ENCODE measurements around the gene LRMDA. TPM values are rescaled to one million over a fixed set of nuclear protein-coding genes. Genes with fewer than 3 reads are reported as not detected.
A peak's percentile ranks its signal among the peaks of the same experiment; 100 is the strongest.

Gene LRMDA
- total and polyA plus RNA-seq, 2 donors (not counting 3 experiments of a cell fraction or from before 2014, with no cell fraction given): 9.7 to 18.0 TPM

- Histone ChIP-seq H3K36me3 (ENCODE audit: control insufficient read depth in 2 of 2, extremely low read depth in 1 of 2, insufficient read depth in 2 of 2, low read length in 2 of 2) (no peaks in the 10 kb centered on the region), H3K79me2 (ENCODE audit: control insufficient read depth, insufficient read depth, low read length) (no peaks in the 10 kb centered on the region), H3K4me1 (ENCODE audit: control insufficient read depth, extremely low read depth, insufficient read depth, low read length) (no peaks in the 10 kb centered on the region), H4K20me1 (replicated peaks; ENCODE audit: control insufficient read depth, extremely low read depth, insufficient read depth, low read length) (no peaks in the 10 kb centered on the region), H3K27me3 (ENCODE audit: control insufficient read depth in 2 of 2, insufficient read depth in 2 of 2, low read length in 2 of 2) (no peaks in the 10 kb centered on the region), H3K9ac (replicated peaks; ENCODE audit: extremely low read depth, insufficient read depth, low read length) (no peak overlapping the region), H3K4me2 (ENCODE audit: insufficient read depth, low read length) (no peak overlapping the region), H3K27ac (ENCODE audit: insufficient read depth, low read depth, low read length) (no peak overlapping the region), H3K9me3 (replicated peaks; ENCODE audit: control insufficient read depth, insufficient read depth, low read length) (no peaks in the 10 kb centered on the region), H3K9me1 (replicated peaks; ENCODE audit: control insufficient read depth, extremely low read depth, insufficient read depth, low read length) (no peaks in the 10 kb centered on the region), H3K4me3 (replicated peaks in 1 of 3; ENCODE audit: insufficient read depth in 1 of 3, low read depth in 1 of 3, low read length in 3 of 3) (no peak overlapping the region), H2AFZ (ENCODE audit: low read depth, low read length) (no peak overlapping the region)
- DNase-seq (ENCODE audit: low read depth, low spot score) (peak; percentile 33), FAIRE-seq (no peak)
- CTCF ChIA-PET: interaction anchor here (1.0 kb wide), 1 partner anchor 117 kb away, joined by 4 read pairs; no protein-coding TSS in a partner anchor
- BruUV-seq (replicated peaks): no TSS peak
- POLR2A ChIA-PET: no interaction called here
- TF ChIP-seq FOS (IDR thresholded peaks at IDR 0.05; ENCODE audit: borderline replicate concordance, insufficient read depth, low read length) (no peak), MAX (IDR thresholded peaks at IDR 0.05; ENCODE audit: insufficient read depth, insufficient read length) (no peak), GATA2 (IDR thresholded peaks at IDR 0.05; ENCODE audit: insufficient read depth, insufficient read length, low read depth, low read length) (no peak), POLR2AphosphoS5 (IDR thresholded peaks at IDR 0.05; ENCODE audit: insufficient read depth, low read depth, low read length) (no peak), MYC (IDR thresholded peaks at IDR 0.05; ENCODE audit: low read depth, low read length) (no peak), EZH2 (IDR thresholded peaks at IDR 0.05; ENCODE audit: borderline replicate concordance, low read depth, low read length, severe bottlenecking) (no peak), JUN (IDR thresholded peaks at IDR 0.05; ENCODE audit: borderline replicate concordance, insufficient read depth, insufficient read length, low read depth) (no peak), POLR2A (IDR thresholded peaks at IDR 0.05; ENCODE audit: low read depth, low read length) (no peak), CTCF (IDR thresholded peaks at IDR 0.05; ENCODE audit: extremely low read depth in 1 of 2, insufficient read depth in 1 of 2, low read depth in 1 of 2, low read length in 2 of 2) (no peak)
- intact Hi-C loops (cut with micrococcal nuclease) (loop anchor here (10.0 kb wide), 1 partner anchor 114 kb away; no protein-coding TSS in a partner anchor), dilution Hi-C loops (cut with MboI; ENCODE audit: extremely low pct_ligation_motif_present, low sequenced_read_pairs) (no loop called here)
Observed at GRCh38 chr10:76428551-76429367, 997.3 kb downstream of the LRMDA start.
